Measurements from ENCODE around the gene UBR4.
"Not testable (repeated sequence)": the region's sequence is repeated elsewhere in the genome, so short reads cannot be mapped to it uniquely, and the experiment has no call there.

Gene UBR4

GRCh38 chr1:19220080-19220846 is 10.2 kb upstream of the UBR4 start:
- DNase-seq (ENCODE audit: low read depth) = no peak

- no peak for DNase-seq (ENCODE audit: low read depth)
These were observed 9.4 kb upstream of the UBR4 start for GRCh38 chr1:19219451-19219850.

- not testable (repeated sequence) for DNase-seq (ENCODE audit: low read depth)
These were observed 6.5 kb upstream of the UBR4 start for GRCh38 chr1:19216585-19216984.

DNA sequence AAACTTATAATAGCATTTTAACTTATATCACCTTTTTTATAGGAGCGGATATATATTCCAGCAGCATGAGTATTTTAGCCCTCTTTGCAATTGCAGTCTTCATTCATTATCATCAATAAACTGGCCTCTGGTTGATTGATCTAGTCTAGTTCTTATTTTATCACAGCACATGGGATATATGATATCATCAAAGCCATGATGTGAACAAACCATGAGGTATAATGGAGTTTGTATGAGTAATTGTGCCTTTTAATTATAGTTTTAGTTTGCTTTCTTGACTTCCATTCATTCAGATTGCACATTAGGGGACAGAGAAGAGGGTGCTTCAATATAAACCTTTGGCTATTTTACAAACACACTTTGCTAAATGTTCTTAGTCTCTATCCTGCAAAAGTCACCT is 3.5 kb upstream of the UBR4 start:
- DNase-seq (ENCODE audit: low read depth) = no peak

DNA sequence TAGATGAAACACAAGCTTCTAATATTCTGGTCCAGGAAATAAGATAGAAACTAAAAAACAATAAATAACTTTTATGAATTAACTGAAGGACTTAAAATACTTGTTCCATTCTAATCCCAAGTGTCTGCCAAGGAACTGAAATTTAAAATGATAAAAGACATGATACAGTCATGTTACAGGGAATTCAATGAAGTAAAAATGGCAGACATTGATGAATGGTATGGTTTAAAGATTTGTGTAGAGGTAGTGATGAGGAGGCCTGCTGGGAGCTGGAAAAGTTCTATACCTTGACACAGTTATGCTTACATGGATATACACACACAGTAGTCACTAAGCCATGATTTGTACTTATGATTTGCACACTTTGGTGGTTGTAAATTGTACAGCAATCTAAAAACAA is 2.1 kb upstream of the UBR4 start:
- no peak for DNase-seq (ENCODE audit: low read depth)

DNA sequence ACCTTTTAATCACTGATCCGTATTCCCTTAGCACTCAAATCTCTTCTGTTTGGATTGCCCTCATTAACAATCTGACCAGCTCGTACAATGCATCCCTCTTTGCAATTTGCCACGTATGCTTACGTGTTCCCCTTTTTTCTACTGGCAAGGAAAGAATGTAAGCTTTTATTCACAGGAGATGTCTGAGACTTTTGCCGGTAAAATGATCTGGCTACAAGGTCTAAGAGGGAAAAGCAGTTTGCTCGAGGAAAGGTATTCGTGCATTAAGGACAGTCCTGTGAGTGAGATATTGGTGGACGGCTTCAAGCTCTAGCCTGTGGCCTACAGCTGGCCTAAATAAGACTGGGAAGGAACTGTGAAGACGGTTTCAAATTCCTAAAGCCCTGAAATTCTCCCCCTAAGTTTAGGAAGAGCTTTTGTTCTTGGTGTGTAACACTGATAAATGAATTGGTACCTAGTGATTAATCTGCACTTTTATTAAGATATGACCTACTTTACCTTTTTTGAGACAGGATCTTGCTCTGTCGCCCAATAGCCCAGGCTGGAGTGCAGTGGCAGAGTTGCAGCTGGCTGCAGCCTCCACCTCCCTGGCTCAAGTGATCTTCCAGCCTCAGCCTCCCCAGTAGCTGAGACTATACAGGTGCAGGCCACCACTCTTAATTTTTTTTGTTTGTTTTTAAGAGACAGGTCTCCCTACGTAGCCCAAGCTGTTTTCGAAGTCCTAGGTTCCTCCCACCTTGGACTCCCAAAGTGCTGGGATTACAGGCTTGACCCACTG is 895 bp upstream of the UBR4 start:
- no peak for DNase-seq (ENCODE audit: low read depth)

DNA sequence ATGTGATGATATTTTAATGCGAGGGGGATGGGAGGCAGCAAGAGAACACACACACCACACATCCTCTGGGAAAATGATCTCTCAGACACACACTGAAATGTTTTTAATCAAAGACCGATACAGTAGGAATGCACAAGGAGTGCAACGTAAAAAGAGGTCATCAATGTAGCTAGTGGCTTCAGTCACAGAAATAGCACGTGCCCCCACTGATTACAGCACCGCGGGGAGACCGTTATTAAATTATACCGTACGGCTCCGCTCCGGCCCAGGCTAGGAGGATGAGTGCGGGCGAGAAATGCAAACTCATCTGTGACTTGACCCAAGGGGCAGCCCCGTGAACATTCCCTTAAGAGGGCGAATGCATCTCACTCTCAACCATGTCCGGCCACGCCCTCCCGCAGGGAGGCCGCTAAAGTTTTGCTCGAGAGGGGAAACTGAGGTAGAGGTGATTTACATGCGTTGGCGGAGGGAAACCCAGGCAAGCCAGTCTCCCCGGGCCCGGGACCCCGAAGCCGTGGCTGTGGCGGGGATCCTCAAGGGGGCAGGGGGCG is 552 bp downstream of the UBR4 start:
- DNase-seq (ENCODE audit: low read depth) = peak; percentile 13

- DNase-seq (ENCODE audit: low read depth) = peak; percentile 16
These were observed 1.2 kb downstream of the UBR4 start for GRCh38 chr1:19208710-19209438.

DNA sequence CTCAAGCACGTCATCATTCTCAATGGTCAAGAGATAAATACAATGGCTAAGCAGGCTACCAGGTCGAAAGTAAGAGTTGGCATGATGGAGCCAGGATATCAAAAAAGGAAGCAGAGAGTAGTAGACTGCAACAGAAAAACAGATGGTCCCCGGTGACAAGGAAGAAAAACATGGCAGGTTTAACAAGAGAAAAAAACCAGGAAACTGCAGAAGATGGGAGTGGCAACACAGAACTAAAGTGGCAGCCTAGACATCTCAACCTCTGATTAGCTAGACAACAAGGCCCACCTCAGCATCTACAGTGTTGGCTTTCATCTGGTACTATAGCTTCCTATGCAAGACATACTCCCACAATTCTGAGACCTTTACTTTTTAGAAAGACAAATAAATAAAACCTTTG is 3.1 kb downstream of the UBR4 start:
- DNase-seq (ENCODE audit: low read depth) = no peak

GRCh38 chr1:19205845-19206244 is 4.2 kb downstream of the UBR4 start:
- DNase-seq (ENCODE audit: low read depth) = no peak

GRCh38 chr1:19205403-19205802 is 4.7 kb downstream of the UBR4 start:
- no peak for DNase-seq (ENCODE audit: low read depth)

DNA sequence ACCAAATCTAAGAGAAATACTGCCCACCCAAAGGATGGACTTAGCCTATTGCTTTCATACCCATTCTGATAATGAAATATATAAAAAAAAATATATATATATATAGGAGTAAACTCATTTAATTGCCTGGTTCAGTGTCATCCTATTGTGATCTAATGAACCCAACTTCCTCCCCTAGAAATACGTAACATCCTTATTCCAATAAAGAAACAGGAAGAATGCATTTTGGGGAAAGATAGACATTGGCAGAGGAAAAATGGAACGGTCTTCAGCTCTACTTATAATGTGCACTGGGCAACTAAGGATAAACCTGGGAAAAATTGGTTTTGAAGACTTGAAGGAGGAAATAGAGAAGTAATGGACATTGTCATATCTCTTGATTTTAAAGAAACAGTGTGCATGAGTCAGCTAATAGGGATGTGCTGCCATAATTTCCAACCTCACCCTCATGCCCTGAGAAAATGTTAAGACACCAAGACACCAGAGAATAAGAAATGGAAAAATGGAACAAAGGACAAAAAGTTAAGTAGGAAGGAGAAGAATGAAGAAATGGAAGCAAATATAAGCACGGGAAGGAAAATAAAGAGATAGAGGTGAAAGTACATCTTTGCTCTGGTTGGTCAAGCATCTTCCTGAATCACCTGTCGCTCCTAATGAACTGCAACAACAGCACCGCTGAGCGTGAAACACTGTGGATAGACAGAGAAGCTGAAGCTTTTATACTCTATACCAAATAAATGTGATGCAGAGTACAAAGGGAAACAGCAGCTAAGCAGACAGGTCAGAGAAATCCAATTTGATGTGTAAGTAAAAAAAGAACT is 5.4 kb downstream of the UBR4 start:
- DNase-seq (ENCODE audit: low read depth) = no peak

GRCh38 chr1:19203440-19203839 is 6.6 kb downstream of the UBR4 start:
- DNase-seq (ENCODE audit: low read depth) = peak; percentile 38

GRCh38 chr1:19202396-19202795 is 7.7 kb downstream of the UBR4 start:
- no peak for DNase-seq (ENCODE audit: low read depth)

GRCh38 chr1:19199969-19200604 is 10.0 kb downstream of the UBR4 start:
- DNase-seq (ENCODE audit: low read depth) = no peak

DNA sequence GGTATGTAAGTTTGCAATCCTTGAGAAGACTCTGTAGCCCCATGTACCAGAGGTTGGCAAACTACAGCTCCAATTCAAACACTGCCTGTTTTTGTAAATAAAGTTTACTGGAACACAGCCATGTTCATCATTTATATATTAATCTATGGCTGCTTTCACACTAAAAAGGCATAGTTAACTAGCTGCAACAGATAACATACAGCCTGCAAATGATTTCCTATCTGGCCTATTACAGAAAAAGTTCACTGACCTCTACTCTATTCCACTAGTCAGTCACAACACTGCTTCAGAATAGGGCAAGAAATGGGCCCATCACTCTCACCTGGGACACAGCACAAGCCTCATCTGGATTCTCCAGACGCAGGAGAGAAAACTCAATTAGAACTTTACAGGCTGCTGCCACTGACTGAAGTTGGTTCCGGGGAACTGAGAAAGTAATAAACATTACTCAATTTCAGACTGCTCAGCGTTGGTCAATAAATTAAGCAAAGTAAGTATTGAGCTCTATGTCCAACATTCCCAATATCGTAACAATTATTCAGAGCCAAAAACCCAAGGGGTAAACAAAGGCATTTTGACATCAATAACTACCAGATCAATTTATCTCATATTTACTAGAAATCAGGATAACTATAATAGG is 10.6 kb downstream of the UBR4 start:
- no peak for DNase-seq (ENCODE audit: low read depth)

GRCh38 chr1:19198820-19199219 is 11.2 kb downstream of the UBR4 start:
- DNase-seq (ENCODE audit: low read depth) = no peak

DNA sequence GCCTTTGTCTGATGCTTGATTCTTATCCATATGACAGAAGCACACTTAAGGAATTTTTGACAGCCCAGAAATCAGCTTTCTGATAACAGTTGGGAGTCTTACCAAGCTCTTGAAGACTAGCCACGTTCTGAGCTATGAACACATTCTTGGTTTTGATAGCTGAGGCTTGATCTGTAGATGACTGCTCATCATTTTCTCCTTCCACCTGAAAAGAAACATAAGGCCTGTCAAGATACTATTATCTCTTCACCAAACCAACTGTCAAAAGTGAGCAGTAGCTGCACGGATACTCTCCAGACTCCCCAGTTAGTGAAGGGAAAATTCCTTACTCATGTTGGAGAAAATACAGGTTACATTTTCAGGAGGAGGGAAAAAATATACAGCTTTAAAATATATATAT is 12.2 kb downstream of the UBR4 start:
- DNase-seq (ENCODE audit: low read depth) = no peak

DNA sequence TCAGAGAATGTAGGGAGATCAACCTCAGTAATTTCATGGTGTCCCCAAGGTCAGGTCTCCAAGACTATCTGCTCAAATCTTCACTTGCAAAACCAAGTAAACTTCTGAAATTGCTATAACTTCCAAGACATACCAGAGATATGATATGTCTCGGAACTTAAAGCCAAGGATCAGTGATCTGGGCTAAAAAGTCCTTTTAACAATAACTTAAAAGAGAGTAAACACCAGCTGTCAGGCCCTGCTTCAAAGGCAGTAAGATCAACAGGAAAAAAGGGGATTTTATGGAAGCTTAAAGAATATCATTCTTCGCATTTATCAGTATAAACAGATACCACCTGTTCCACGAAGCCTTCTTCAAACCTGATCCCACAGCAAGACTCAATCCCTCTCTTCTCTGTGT is 13.7 kb downstream of the UBR4 start:
- DNase-seq (ENCODE audit: low read depth) = no peak

- DNase-seq (ENCODE audit: low read depth) = no peak
These were observed 17.1 kb downstream of the UBR4 start for GRCh38 chr1:19193004-19193403.

GRCh38 chr1:19191811-19192210 is 18.3 kb downstream of the UBR4 start:
- no peak for DNase-seq (ENCODE audit: low read depth)

Data from fibroblast of the conjunctiva (primary cell).